ENCODE results near the gene IFNAR1.

GRCh38 chr21:33397717-33398116 is 72.9 kb downstream of the IFNAR1 start:
- no peak for TF ChIP-seq POLR2AphosphoS5 (IDR thresholded peaks at IDR 0.05)
- TF ChIP-seq, protein P1, sequence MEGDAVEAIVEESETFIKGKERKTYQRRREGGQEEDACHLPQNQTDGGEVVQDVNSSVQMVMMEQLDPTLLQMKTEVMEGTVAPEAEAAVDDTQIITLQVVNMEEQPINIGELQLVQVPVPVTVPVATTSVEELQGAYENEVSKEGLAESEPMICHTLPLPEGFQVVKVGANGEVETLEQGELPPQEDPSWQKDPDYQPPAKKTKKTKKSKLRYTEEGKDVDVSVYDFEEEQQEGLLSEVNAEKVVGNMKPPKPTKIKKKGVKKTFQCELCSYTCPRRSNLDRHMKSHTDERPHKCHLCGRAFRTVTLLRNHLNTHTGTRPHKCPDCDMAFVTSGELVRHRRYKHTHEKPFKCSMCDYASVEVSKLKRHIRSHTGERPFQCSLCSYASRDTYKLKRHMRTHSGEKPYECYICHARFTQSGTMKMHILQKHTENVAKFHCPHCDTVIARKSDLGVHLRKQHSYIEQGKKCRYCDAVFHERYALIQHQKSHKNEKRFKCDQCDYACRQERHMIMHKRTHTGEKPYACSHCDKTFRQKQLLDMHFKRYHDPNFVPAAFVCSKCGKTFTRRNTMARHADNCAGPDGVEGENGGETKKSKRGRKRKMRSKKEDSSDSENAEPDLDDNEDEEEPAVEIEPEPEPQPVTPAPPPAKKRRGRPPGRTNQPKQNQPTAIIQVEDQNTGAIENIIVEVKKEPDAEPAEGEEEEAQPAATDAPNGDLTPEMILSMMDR (IDR thresholded peaks at IDR 0.05), result no peak
